DLD1 (cell line): ENCODE data around the gene MVK.

Experiments
- in situ Hi-C: cut with HindIII; loops from 2 replicates; pipeline ENCODE4 v1.10.0; 2017; ENCODE audit warnings: low sequenced_read_pairs

Gene MVK

GRCh38 chr12:109563291-109564284 is 10.0 kb upstream of the MVK start:
- in situ Hi-C loops, result no loop called here

DNA sequence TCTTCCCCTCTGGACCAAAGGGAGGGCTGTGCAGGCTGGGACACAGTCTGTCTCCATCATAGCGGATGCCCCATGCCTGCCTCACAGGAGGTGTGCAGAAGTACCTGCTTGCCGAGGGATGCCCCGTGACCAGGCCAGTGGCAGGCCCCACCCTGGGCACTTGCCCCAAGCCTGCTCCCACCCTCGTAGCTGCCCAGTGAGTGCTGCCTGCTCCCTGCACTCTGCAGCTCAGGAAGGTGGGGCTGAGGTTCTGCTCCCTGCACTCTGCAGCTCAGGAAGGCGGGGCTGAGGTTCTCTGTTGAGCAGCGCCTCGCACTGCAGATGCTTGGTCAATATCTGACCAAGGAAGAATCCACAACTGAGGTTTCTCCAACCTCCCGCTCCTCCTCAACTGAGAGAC is 7.2 kb upstream of the MVK start:
- in situ Hi-C loops, result no loop called here

DNA sequence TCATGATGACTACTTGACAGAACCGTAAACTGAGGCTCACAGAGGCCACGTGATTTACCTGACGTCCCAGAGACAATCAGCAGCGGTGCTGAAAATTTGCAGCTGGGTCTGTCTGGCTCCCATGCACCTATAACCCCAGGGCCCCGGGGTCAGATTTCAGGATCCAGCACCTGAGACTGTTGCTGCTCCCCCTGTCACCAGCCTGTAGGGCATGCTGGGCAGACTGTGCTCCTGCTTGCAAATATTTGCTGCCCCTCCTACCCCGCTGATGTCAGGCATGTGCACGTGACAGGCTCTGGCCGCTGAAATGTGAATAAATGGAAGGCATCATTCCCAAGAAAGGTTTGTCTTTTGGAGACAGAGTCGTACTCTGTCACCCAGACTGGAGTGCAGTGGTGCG is 6.3 kb upstream of the MVK start:
- in situ Hi-C loops, result no loop called here

DNA sequence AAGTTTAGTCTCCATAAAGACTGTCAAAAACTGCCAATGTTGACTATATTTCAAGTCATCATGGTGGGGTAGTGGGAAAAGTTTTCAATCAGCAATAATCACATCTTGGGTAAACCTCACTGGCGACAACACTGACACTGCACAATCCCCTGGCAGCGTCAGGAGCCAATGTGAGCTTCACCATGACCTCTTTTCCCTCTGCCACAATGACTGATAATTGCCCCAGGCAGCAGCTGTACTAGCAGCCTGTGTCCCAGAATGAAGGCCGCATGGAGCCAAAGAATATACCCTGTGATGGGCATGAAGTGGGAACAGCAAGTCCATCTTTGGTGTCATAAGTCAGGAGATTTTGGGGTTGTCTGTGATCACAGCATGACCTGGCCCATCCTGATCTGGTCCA is 5.6 kb upstream of the MVK start:
- in situ Hi-C loops, result no loop called here

GRCh38 chr12:109568486-109568885 is 5.1 kb upstream of the MVK start:
- in situ Hi-C loops, result no loop called here

- in situ Hi-C loops, result no loop called here
Observed at GRCh38 chr12:109571773-109572505, 1.7 kb upstream of the MVK start.

DNA sequence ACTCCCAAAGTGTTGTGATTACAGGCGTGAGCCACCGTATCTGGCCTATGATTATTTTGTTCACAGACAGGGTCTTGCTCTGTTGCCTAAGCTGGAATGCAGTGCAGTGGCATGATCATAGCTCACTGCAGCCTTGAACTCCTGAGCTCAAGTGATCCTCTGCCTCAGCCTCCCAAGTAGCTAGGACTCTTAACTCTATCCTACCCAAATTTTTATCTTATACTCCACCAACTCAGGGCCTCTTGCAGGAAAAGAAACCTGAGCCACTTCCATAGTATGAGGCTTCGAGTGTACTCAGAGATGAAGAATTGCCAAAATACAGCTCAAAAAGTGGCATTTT is 1.1 kb upstream of the MVK start:
- in situ Hi-C loops, result no loop called here

- in situ Hi-C loops, result no loop called here
Observed at GRCh38 chr12:109573914-109574244, 285 bp downstream of the MVK start.

DNA sequence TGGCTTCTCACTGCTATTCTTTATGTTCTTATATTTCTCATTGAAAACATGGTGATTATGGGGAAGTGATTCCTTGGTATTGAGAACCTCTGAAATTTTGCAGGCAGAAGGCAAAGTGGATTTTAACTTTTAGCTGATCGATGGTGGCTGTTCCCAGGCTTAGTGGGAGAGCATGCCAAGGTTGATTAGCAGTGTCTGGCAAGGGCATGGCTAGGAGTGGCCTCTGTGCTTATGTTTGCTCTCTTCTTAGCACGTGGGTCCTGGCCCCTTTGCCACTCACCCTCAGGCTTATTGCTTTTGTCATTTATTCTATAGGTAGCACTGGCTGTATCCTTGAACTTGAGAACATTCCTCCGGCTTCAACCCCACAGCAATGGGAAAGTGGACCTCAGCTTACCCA is 2.1 kb downstream of the MVK start:
- in situ Hi-C loops, result no loop called here

- in situ Hi-C loops, result no loop called here
Observed at GRCh38 chr12:109577311-109577710, 3.7 kb downstream of the MVK start.

GRCh38 chr12:109578330-109578927 is 4.8 kb downstream of the MVK start:
- in situ Hi-C loops, result no loop called here

DNA sequence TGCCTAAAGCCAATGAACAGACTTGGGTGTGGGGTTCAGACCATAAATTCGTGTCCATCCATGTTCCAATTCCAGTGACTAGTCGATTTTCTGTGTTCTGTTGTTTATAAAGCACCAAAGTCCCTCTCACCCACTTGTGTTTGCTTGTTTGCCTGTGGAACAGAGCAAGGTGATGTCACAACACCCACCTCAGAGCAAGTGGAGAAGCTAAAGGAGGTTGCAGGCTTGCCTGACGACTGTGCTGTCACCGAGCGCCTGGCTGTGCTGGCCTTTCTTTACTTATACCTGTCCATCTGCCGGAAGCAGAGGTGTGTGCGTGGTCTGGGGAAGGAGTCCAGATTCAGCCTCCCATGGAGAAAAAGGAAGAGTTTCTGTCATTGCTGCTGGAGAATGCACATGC is 6.0 kb downstream of the MVK start:
- in situ Hi-C loops, result no loop called here

DNA sequence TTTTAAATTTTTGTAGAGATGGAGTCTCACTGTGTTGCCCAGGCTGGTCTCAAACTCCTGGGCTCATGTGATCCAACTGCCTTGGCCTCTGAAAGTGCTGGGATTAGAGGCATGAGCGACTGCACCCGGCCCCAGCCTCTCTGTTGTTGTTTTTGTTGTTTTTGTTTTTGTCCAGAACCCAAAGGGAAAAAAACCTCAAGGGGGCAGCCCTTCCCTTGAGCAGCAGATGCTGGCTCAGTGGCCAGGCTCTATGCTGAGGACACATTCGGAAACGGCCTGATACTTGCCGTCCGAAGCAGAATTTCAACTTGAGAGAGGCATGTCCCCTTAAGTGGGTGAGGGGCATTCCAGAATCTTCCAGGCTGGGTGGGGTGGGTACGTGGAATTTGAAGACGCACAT is 6.7 kb downstream of the MVK start:
- in situ Hi-C loops, result no loop called here

- in situ Hi-C loops, result no loop called here
Observed at GRCh38 chr12:109580684-109581333, 7.2 kb downstream of the MVK start.

GRCh38 chr12:109581334-109581691 is 7.7 kb downstream of the MVK start:
- in situ Hi-C loops, result no loop called here

DNA sequence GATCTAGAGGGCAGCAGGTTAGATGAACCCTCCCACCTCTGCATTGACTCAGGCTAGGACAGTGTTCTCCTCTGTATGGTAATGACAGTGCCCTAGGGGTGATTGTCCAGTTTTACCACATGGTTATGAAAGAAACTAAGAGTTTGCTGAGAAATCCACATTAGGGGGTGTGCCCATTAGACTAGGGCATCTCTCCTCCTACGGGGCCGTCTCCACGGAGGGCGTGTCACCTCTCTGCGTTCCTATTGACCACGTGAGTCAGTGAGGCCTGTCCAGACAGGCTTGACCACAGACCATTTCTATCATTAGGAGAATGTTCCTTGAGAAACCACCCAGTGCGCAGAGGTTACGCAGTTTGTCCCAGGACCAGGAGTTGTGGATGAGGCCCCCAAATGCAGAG is 8.3 kb downstream of the MVK start:
- in situ Hi-C loops, result no loop called here

- in situ Hi-C loops, result no loop called here
Observed at GRCh38 chr12:109582636-109583035, 9.0 kb downstream of the MVK start.

GRCh38 chr12:109583733-109584132 is 10.1 kb downstream of the MVK start:
- in situ Hi-C loops, result no loop called here

GRCh38 chr12:109586385-109587296 is 13.0 kb downstream of the MVK start:
- in situ Hi-C loops, result no loop called here

DNA sequence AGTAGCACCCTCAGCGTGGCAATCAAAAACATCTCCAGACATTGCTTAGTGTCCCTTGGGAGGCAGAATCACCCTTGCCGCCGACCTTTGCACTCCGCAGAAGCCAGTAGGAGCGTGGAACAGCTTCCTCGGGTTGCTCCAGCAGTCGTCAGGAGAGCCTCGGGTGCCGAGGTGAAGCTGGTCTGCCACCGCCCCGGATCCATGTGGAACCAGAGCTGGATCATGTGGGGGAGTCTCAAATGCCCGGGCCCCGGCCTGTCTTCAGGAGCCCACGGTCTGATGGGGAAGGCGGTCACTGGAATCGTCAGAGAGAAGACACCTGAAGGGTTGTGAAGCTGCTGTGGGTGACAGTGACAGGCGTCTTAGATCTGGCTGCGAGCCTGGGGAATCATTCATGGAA is 14.3 kb downstream of the MVK start:
- in situ Hi-C loops, result no loop called here
